GM21528 (cell line): Measurements from ENCODE around the gene APOBEC3H.

Source experiments
- ATAC-seq: cut with Tn5 transposase; IDR thresholded peaks from one replicate; pipeline ENCODE4 v1.9.1; 2021; ENCODE audit warnings: mild to moderate bottlenecking, moderate library complexity; ENCODE audit not compliant: unreplicated experiment, low FRiP score

The APOBEC3H gene

GRCh38 chr22:39132871-39133524 lies 36.0 kb downstream of the APOBEC3H start:
- ATAC-seq, result no peak

- ATAC-seq, result no peak
These were observed 36.8 kb downstream of the APOBEC3H start for GRCh38 chr22:39133871-39134270.

GRCh38 chr22:39134366-39135091 lies 37.5 kb downstream of the APOBEC3H start:
- ATAC-seq, result no peak

- no peak for ATAC-seq
These were observed 38.2 kb downstream of the APOBEC3H start for GRCh38 chr22:39135092-39135896.

- no peak for ATAC-seq
These were observed 39.3 kb downstream of the APOBEC3H start for GRCh38 chr22:39136317-39136716.

- ATAC-seq, result no peak
These were observed 41.4 kb downstream of the APOBEC3H start for GRCh38 chr22:39138357-39138997.

GRCh38 chr22:39139933-39140332 lies 42.9 kb downstream of the APOBEC3H start:
- ATAC-seq, result no peak

- ATAC-seq, result no peak
These were observed 45.1 kb downstream of the APOBEC3H start for GRCh38 chr22:39142088-39142680.

- ATAC-seq, result peak; percentile 30
These were observed 47.2 kb downstream of the APOBEC3H start for GRCh38 chr22:39144101-39144767.

GRCh38 chr22:39146256-39147101 lies 49.4 kb downstream of the APOBEC3H start:
- ATAC-seq, result no peak

GRCh38 chr22:39147335-39148025 lies 50.4 kb downstream of the APOBEC3H start:
- ATAC-seq, result no peak

- ATAC-seq, result no peak
These were observed 51.1 kb downstream of the APOBEC3H start for GRCh38 chr22:39148026-39148726.

- ATAC-seq, result no peak
These were observed 51.9 kb downstream of the APOBEC3H start for GRCh38 chr22:39148727-39149535.

- no peak for ATAC-seq
These were observed 53.1 kb downstream of the APOBEC3H start for GRCh38 chr22:39149915-39150847.

- no peak for ATAC-seq
These were observed 53.8 kb downstream of the APOBEC3H start for GRCh38 chr22:39150848-39151215.
